Inferior parietal cortex (tissue), 1 donor: ENCODE results near the gene IL21.
A peak's percentile ranks its signal among the peaks of the same experiment; 100 is the strongest.
"Not testable (repeated sequence)": the region's sequence is repeated elsewhere in the genome, so short reads cannot be mapped to it uniquely, and the experiment has no call there.

ENCODE experiments used
- DNase-seq: peaks from one replicate; pipeline ENCODE4 v3.0.0-alpha.2; 2016; ENCODE audit errors: extremely low spot score

Gene IL21

GRCh38 chr4:122621016-122621507, at the start of gene IL21:
TSS of gene IL21 (minus strand) at chr4:122621066. CDS start at chr4:122621011, 55 bp downstream.
- no peak for DNase-seq

- no peak for DNase-seq
Observed at GRCh38 chr4:122669911-122670738, 49.3 kb upstream of the IL21 start.

- no peak for DNase-seq
Observed at GRCh38 chr4:122668241-122668640, 47.4 kb upstream of the IL21 start.

DNA sequence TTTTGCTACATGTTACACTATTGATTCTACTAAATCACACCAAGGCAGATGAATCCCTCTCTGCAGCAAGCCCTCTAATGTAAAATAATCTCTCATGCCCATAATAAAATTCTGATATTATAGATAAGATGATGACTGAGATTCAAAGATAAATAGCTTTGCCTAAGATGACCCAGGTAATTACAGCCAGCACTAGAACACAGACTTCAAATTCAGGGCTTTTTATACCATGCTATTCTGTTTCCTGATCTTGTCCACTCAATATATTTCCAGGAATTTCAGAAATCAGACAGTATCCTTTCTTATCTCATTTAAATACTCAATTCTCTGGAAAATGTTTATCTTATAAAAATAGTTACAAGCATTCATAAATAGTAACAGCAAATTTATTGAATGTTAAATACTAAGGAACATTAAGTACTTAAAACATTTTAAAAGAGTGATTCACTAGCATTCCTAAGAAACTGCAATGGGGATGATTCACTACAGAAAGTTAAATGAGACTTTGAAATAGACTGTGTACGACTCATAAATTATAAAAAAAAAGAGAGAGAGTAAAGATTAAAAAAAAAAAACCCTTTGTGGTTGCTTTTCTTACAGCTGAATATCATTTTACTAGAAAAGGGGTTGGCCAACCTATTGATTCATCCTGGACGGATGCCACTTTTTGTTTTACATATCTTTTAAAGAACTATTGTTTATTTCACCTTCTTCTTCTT, 45.8 kb upstream of the IL21 start:
- DNase-seq: no peak

DNA sequence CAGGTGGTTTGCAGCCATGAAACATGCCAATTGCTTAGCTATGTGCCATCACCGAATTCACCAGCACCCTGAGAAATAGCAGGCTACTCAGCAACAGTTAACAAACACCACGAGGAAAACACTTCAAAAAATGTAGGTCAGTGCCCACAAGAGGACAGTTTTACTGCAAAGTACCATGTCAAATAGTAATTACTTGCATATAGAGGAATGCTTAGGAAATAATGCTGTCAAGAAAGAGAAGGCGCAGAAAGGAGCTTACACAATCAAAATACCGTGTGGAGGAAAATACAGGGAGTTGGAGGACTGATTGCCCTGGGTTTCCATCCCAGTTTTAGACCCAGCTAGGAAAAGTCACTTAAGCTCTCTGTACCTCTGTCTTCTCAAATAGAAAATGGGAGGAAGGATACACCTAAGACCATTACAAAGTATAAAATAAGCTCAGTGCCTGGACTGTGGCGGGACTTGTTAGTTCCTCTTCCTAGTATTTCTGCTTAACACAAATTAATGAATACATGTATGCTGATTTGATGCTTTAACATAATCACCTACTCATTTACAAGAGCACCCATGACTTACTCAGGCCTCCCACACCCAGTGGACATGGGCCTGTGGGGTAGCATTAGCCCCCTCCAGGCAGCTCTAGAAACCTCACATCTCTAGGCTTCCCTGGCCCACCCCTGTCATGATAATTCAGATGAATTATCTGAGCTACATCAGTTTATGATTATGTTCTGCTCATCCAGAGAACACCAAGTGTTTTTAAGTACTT, 44.5 kb upstream of the IL21 start:
- no peak for DNase-seq

GRCh38 chr4:122663814-122664610, 43.1 kb upstream of the IL21 start:
- DNase-seq: no peak

DNA sequence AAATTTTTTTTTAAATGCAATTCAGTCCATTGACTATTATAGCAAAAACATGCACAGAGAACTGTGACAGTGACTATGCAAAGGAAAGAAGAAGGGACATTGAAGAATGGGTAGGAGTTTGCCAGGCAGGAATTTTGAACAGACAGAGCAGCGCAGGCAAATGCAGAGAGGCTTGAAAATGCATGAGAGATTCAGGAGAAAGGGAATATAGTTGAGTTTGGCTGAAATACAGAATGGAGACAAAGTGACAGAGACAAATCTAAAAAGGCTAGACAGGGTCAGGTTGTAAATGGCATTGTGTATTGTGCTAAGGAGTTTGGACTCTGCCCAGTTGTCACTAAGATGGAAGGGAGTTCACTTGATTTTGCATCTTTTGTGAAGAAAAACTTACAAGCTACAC, 42.4 kb upstream of the IL21 start:
- DNase-seq: no peak

GRCh38 chr4:122662701-122663100, 41.8 kb upstream of the IL21 start:
- DNase-seq: no peak

DNA sequence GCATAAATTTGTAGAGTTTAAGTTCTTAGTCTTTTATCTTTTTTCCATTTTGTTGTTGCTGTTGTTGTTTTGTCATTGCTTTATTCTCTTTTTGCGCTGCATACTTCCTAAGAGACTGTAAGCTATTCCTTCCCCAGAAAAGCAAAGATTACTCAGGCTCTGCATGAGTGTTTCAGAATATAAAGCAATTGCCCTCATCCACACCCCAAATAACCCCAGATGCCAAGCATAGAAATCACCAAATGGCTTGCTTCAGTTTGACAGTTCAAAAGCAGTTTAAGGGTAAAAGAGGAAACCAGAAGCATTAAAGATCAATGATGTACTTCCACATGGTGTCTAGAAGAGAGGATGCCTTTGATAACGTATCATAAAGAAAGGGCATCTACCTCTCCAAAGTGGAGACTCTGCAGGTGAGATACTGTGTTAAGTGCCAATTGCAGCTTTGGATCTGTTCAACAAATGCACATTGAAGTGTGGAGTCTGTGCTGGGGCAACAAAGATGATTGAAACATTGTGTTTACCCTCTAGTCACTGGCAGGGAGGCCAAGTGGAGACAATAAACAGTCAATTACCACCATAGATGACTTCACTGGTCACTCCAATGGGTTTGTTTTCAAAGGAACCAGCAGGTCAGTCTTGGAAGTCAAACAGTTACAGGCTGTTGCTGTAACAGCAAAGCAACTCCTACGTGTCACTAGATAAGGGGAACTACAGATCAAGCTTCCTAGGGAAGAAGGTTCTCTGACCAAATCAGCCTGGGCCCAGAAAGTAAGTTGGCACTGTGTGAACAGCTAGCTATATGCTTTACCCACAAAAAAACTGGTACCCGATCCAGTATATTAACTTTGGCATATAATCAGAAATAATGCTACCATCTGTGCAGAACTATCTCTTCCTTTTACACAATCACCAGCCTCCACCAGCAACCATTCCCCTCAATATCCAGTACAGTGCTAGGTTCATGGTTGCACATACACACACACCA, 40.6 kb upstream of the IL21 start:
- no peak for DNase-seq

DNA sequence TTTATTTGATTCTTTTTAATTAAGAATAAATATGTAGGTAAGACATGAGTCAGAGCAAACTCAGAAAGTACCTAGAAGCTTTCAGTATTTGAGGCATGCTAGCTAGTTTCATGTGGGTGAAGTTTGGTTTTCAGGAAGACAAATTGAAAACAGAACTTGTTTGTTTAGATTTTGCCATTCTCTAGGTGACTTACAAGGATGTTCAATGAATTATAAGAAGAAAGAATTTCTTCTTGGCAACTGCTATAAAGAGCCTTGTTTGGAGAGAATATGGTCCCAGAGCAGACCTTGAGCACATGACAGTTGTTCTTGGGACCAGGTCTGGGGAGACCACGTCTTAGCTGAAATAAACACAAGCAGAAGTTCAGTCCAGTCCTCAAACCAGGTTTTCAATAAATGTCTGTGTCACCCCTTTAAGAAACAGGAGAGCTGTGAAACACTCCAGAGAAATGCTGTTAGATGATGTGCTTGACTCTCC, 38.0 kb upstream of the IL21 start:
- no peak for DNase-seq

DNA sequence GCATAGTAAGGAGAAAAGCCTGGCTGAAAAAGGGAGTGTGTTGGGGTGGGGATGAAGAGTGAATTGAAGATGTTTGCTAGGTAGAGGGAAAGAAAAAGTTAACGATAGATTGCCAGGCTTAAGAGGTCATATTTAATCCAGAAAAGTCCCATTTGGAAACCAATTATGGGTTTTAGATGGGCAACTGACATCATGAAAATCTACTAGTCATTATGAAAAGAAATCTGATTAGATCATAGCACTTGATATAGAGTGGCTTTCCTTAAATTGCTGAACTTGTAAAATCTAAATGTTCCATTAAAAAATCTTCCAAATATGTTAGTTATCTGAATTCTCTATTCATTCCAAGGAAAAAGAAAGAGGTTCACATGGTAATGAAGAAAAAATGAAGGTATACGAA, 37.5 kb upstream of the IL21 start:
- no peak for DNase-seq

DNA sequence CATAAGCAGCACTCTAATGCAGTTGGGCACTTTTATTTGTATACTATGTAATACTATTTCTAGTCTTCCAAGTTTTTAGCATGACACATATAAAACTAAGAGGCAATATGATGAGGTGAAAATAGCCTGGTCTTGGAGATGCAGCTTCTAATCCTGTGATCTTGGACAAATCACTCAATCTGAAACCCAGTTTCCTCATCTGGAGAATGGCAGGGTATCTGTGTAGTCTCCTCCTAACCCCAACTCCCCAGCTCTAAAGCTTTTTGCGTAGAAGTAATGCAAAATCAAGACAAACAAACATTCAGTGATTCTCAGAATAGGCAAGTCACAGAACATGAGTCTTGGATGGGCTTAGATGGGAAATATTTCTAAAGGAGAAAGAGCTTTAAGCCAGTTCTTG, 36.7 kb upstream of the IL21 start:
- DNase-seq: no peak

GRCh38 chr4:122656583-122656982, 35.7 kb upstream of the IL21 start:
- DNase-seq: not testable (repeated sequence)

DNA sequence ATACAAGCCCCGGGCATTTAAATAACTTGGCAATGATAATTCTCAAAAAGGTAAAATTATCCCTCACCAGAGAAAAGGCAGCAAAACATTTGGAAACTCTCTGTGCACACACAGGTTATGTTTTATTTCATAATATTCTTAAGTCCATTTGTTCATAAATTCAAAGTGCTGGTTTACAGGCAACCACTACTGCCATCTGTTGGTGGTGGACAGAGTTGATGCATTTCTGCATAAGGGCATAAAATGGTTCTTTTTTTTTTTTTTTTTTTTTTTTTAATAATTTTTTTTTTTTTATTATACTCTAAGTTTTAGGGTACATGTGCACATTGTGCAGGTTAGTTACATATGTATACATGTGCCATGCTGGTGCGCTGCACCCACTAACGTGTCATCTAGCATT, 31.5 kb upstream of the IL21 start:
- DNase-seq: peak; percentile 31

- DNase-seq: no peak
Observed at GRCh38 chr4:122650148-122650547, 29.3 kb upstream of the IL21 start.

DNA sequence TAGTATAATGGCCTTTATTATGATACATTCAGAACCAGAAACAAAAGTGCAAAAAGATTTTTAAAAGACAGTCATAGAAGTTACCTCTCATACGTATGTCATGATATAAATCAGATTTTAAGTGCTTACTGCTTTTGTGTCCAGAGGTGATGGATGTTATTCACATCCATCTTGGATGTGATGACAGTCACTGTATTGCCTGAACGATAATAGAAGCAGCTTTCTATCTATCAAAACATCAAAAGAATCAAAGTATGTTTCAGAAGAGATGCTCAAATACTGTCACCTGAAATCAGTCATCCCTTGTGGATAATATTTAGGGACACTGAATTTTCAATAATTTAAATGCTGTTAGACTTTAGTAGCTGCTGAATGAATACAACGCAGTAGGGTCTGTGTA, 26.8 kb upstream of the IL21 start:
- DNase-seq: no peak

GRCh38 chr4:122643257-122643656, 22.4 kb upstream of the IL21 start:
- DNase-seq: no peak

- no peak for DNase-seq
Observed at GRCh38 chr4:122639181-122639580, 18.3 kb upstream of the IL21 start.

GRCh38 chr4:122636697-122637096, 15.8 kb upstream of the IL21 start:
- DNase-seq: no peak

DNA sequence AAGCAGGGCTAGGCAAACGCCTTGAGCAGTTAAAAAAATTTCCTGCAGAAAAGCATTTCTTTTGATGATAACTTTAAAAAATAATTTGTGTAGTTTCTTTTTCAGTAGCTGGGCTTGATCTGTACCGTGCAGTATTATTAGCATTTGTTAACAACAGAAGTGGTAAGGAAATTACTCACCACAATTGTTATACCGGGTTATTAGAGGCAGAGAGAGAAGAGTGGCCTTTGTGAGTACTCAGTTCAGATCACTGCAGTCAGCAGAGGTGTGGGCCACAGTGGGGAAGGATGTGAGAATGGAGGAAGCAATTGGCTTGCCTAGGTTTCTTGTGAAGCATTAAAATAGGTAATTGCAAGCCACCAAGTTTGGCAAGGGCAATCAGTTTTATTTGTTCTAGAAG, 14.3 kb upstream of the IL21 start:
- DNase-seq: no peak
